Measurements from ENCODE around the gene SPTLC3.

GRCh38 chr20:13007596-13007995 is 1.2 kb upstream of the SPTLC3 start:
- TF ChIP-seq CTCF (conservative IDR thresholded peaks at IDR 0.05) (no peak), EZH2 (IDR thresholded peaks at IDR 0.05; ENCODE audit: low read depth) (no peak)
